Stimulated activated CD4-positive, alpha-beta T cell treated with anti-CD3 and anti-CD28 coated beads, Interleukin-12 subunit alpha, Interleukin-12 subunit beta, amount 100 ng/mL, for 48 hours (primary cell): ENCODE results near the gene TSC22D4.

ENCODE experiments used
- DNase-seq, 3 donors: peaks; one replicate each; pipeline ENCODE4 v3.0.0-alpha.2; 2020; ENCODE audit warnings: low read depth in 2 of 3, low spot score in 1 of 3

The TSC22D4 gene

DNA sequence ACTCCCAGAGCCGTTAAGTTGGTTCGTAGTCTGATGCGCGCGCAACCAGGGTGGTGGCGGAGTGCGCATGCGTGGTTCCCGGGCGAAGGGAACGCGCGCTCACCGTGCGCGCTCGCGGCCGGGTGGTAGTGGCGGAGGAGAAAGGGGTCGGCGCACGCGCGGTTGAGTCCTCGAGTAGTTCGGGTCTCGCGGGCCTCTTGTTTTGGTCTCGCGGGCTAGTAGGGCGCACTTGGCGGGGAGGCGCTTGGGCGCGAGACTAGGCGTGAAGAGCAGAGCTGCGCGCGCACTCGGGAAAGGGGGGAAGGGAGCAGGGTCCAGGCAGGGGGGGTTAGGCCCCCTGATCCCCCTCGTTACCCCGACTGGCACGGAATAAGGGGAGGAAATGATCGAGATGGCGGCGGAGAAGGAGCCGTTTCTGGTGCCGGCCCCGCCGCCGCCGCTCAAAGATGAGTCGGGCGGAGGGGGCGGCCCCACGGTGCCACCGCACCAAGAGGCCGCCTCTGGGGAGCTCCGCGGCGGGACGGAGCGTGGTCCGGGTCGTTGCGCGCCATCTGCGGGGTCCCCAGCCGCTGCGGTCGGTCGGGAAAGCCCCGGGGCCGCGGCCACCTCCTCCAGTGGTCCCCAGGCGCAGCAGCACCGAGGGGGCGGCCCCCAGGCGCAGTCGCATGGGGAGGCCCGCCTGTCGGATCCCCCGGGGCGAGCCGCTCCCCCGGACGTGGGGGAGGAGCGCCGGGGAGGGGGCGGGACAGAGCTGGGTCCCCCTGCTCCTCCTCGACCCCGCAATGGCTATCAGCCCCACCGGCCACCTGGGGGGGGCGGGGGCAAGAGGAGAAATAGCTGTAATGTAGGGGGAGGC is 49.1 kb downstream of the TSC22D4 start, which contains the start of gene MEPCE:
Gene MEPCE (plus strand): TSS at position 195 of the 856 bp plus-strand sequence. CDS start 188 bp downstream, at position 383.
- peak; percentile 92 to 94 (median 93) for DNase-seq

DNA sequence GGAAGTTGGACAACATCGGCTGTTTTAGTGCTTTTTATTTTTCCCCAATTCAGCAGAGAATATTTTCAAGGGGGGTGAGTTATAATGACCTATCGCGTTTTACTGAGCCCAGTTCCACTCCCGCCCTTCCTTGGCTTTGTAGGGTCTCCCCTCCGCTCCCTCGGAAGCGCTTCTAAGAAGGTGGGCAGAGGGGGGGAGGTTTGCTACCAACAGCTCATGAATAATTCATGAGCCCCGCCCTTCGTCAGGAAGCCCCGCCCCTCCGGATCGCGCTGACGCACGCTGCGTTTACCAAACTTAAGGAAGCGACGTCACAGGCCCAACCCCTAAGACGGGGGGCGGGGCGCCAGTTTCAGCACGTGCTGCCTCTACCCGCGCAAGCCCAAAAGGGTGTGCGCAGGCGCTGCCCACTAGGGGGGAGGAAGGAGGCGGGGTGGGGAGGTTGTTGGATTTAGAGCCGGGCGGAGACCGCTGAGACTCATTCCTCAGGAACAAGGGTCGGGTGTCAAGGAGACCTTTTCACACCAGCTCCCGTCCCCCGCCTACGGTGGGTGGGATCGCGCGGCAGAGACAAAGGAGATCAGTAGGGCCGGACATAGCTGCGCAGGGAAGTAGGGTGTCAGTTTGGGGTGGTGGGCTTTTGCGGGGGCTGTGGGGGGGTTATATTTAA is 49.9 kb downstream of the TSC22D4 start:
- peak; percentile 100 for DNase-seq

DNA sequence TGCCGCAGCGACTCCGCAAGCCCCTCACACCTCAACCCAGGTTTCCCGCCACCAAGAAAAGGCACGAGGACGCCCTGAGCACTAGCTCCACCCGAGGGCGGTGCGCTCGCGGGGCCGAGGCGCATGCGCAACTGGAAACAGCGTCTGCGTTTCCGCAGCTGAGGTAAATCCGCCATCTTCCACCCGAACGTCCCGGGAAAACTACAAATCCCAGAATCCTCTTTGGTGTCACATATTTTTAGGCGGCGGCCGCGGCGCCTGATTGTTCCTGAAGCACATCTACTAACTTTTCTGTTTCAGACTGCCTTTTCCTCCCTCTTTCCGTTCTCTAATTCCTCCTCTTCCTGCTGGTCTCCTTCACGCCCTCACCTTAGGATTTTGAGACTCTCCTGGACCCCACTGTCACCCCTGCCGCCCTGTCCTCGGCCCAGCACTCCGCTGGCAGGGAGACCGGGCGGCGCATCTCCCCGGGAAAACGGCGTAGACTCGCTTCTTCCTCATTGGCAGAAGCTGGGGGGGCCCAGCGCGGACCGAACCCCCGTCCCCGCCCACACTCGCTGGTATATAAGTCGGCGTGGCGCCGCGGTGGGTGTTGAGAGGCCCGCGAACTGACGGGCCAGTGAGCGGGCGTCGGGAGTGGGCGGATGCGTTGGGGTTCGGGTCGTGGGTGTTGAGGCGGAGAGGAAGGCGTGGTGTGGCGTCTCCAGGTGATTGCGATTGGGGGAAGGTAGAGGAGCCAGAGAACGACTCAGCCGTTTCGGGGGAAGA is 50.6 kb downstream of the TSC22D4 start, which contains the start of gene ZCWPW1:
Gene ZCWPW1 (minus strand): TSS at position 505 of the 768 bp plus-strand sequence. CDS start 8,054 bp downstream, outside the sequence.
- peak; percentile 96 to 97 (median 96) for DNase-seq

DNA sequence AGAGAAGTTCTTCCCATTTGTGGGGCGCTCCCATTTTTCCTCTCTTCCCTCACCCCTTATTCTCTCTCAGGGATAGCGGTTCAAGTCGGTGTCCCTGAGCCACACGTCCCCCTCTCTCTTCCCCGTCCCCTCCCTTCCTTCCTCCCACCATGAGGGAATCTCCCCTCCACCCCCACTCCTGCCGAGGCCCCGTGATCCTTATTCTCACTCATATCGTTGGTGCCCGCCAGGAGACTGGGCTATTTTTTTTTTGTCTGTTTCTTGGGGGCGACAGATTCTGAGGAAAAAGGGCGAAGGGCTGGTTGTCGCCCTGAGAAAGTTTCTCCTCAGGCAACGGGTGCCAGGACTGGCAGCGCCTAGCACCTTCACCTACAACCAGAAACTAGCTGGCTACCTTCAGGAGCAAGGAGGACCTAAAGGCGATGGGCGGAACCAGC is 51.2 kb downstream of the TSC22D4 start:
- DNase-seq = no peak

DNA sequence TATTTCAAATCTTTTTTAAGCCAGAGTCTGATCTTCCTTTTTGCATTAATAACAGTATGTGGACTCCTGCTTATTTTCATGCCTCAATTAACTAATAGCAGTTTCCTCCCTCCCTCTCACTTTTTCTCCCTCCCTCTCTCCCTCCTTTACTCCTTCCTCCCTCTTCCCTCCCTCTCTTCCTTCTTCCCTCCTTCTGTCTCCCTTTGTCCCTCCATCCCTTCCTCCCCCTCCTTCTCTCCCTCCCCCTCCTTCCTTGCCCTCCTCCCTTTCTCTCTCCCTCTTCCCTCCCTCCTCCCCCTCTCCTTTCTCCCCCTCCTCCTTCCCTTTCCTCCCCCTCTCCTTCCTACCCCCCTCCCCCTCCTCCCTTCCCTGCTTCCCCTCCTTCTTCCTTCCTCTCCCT is 52.5 kb downstream of the TSC22D4 start:
- DNase-seq = no peak

DNA sequence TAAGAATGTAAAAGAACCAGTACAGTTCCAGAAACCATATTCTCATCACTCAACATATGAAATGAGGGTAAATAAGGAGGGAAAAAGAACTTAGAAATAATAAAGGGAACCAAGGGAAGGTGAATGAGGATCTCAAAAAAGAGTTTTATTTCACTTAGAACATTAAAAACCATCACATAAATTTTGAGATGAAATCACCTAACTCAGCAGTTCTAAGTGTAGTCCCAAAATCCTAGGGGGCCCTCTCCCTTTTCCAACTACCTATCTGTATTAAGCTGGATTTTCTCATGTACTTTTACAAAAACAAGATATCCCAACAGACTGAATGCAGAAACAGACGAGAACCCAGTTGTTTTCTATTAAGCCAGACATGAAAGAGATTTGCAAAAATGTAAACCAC is 53.7 kb downstream of the TSC22D4 start:
- no peak for DNase-seq

DNA sequence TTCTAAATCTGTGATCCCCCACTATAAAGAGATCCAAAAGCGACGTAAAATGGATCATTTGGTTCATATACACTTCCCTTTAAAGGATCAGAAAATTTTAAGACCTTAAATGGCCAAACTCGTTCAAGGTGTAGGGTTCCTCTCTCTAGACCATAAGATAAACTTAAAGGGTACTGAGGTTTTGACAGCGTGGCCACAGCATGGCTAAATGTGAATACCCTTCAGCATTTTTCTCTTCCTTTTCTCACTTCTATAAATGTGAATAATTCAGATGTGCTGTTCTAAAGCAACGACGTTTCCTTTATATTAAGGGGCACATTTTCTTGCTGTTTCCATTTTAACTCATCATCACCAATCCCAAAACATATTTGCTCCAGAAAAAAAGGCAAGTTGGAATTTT is 55.7 kb downstream of the TSC22D4 start:
- DNase-seq = no peak

DNA sequence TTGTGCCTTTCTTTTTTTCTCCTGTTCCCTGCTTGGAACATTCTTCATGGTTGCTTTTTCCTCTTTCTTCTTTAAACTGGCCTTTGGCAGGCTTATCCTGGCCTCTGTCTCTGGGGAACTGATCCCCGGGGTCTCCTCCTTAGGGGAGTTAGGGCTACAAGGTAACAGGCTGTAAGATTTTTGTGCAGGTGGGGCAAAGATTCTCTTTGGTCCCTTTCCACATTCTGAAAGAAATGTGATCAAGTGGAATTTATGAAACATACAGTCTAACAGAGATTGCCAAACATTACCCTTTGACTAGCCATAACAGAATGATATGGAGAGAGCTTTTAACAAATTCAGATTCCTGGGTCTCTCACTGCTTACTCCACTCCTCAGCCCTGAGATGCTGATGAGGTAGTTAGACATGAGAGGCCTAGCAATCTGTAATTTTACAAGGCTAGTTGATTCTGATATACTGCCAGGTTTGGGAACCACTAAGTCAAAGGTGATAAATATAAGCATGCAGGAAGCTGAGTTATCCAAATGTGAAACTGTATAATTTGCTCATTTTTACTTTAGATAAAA is 59.3 kb downstream of the TSC22D4 start:
- DNase-seq = no peak

DNA sequence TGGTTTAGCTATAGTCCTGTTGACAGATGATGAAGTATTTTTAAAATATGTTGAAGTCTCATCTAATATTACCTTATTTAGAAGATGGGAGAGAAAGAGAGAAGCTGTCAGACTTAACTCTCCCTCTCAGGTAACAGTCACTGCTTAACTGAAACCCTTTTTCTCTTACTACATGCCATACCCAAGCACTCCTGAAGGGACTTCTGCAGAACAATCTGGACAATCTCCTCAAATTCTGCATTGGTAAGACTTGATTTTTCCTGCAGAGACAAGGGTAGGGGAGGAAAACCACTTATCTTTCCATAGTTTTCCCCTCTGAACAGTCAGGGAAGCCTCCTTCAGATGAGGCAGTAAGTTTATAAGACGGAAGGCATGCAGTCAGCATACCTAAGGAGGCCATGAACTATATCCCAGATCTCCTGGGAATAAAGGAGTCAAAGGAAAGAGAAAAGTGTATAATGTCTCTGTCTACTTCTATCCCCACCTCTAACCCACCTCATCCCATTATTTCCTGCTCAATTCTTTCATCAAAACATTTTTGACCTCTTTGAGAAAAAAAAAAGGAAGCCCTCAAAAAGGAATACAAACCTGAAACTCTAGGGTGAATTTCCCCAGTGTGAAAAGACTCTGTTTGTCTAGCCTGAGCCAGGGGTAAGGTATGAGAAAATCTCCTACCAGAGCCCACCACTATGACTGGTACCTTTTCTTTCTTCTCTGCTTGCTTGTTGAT is 59.9 kb downstream of the TSC22D4 start:
- no peak for DNase-seq
